Large intestine (tissue), 12 donors: Measurements from ENCODE around the gene TRIM75. TPM values are rescaled to one million over a fixed set of nuclear protein-coding genes. Genes with fewer than 3 reads are reported as not detected.
A peak's percentile ranks its signal among the peaks of the same experiment; 100 is the strongest.

Experiments used
- DNase-seq, 2 donors: peaks; one replicate each; pipeline versions ENCODE4 v3.0.0 to v3.0.0-alpha.2; 2013
- H3K27ac ChIP-seq: one replicate; pipeline ENCODE4 v1.5.1; 2013; ENCODE audit warnings: low read length
- H3K27me3 ChIP-seq: 2 replicates; pipeline ENCODE4 v1.6.1; 2013; ENCODE audit warnings: low read length; ENCODE audit not compliant: control insufficient read depth, insufficient read depth
- H3K36me3 ChIP-seq: 2 replicates; pipeline ENCODE4 v1.6.1; 2013; ENCODE audit warnings: low read length; ENCODE audit not compliant: control insufficient read depth, insufficient read depth
- H3K4me1 ChIP-seq: one replicate; pipeline ENCODE4 v1.6.1; 2013; ENCODE audit warnings: low read length; ENCODE audit not compliant: control insufficient read depth, insufficient read depth
- H3K4me3 ChIP-seq: one replicate; pipeline ENCODE4 v1.5.1; 2013; ENCODE audit warnings: low read length
- H3K9me3 ChIP-seq: one replicate; pipeline ENCODE4 v1.6.1; 2013; ENCODE audit warnings: mild to moderate bottlenecking, low read depth, low read length, moderate library complexity; ENCODE audit not compliant: control insufficient read depth
- WGBS: methylation state at CpG from one replicate; pipeline ENCODE4 v1.1.5; 2013; ENCODE audit warnings: low lambda C conversion rate; ENCODE audit not compliant: insufficient coverage; 5-methylcytosine and 5-hydroxymethylcytosine counted together
- long read RNA-seq, 11 donors: transcript quantifications; one replicate each; lab custom pipeline, GENCODE V29; 2026
- polyA plus RNA-seq: library from polyadenylated mRNA; unstranded; fragments of 120-200 nt; gene quantifications from one replicate; pipeline ENCODE4 v1.2.1, GENCODE V29; 2013

The TRIM75 gene
- 0.04 TPM for polyA plus RNA-seq
- long read RNA-seq, donor 1 = 0 reads
- long read RNA-seq, donor 2 = 0 reads
- long read RNA-seq, donor 3 = 0 reads
- long read RNA-seq, donor 4 = 0 reads
- long read RNA-seq, donor 5 = 0 reads
- long read RNA-seq, donor 6 = 0 reads
- long read RNA-seq, donor 7 = 0 reads
- long read RNA-seq, donor 8 = 0 reads
- long read RNA-seq, donor 9 = 0 reads
- long read RNA-seq, donor 10 = 0 reads
- long read RNA-seq, donor 11 = 0 reads

DNA sequence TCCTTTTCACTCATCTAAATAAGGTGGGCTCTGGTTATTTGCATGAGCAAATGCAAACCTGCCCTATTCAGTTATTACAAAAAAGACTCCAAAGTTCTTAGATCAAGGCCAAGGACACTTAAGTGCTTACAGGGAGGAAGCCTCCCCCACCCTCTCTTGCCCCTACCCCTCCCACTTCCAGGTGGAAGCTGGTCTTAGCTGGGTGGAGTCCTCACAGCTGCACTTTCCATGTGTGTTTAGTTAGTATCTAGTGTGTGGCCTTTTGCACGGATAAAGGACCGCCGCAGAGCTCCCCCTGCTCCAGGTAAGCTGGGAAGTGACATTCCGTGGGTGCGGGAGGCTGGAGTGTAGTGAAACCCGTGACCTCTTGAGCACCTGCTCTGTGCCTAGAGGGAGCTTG is at the start of gene TRIM75:
TRIM75 (plus strand) TSS at position 222 of the 400 bp plus-strand sequence. CDS start 5,282 bp downstream, outside the sequence.
- H3K27ac ChIP-seq = no peak within 1 kb of the TSS
- DNase-seq = peak in 1 of 2 donors; percentile 29
- 0% methylated on average over 1 of the region's 6 CpGs for WGBS

DNA sequence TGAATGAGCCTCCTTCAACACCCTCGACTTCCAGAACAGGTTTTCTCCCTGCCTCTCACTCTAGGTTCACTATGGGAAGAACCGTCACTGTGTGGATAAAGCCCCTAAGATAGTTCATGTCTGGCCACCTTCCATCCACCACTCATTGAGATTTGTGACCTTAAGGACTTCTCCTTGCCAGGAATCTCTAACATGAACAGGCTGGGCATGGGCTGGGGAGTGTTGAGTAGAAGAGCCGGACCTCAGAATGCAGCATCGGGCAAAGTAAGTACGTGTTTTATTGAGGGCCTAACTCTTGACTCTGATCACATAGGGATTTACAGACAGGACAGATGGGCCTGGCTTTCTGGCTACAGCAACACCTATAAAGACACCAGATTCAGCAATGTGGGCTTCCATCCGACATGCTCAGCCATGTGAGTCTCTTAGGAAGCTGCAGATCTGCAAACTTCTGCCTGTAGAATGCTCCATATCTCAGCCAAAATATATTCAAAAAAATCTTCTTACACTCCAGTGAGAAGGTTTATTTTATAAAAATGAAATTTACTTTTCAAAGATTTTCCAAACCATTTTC is 48.2 kb upstream of the TRIM75 start:
- DNase-seq = no peak
- Histone ChIP-seq H3K27me3 (no peaks in the 10 kb centered on the region), H3K9me3 (no peaks in the 10 kb centered on the region), H3K36me3 (no peaks in the 10 kb centered on the region), H3K4me1 (no peaks in the 10 kb centered on the region), H3K27ac (no peak overlapping the region), H3K4me3 (no peak overlapping the region)
- no CpG with 5 or more reads among the region's 6 CpGs for WGBS

More for the DNA sequence above, at the start of gene TRIM75:
- no peaks in the 10 kb centered on the region for H3K27me3 ChIP-seq
- H3K9me3 ChIP-seq = no peaks in the 10 kb centered on the region
- peaks cover 4% of the 10 kb centered on the region for H3K4me1 ChIP-seq
- no peaks in the 10 kb centered on the region for H3K36me3 ChIP-seq
- H3K4me3 ChIP-seq = no peak within 1 kb of the TSS

DNA sequence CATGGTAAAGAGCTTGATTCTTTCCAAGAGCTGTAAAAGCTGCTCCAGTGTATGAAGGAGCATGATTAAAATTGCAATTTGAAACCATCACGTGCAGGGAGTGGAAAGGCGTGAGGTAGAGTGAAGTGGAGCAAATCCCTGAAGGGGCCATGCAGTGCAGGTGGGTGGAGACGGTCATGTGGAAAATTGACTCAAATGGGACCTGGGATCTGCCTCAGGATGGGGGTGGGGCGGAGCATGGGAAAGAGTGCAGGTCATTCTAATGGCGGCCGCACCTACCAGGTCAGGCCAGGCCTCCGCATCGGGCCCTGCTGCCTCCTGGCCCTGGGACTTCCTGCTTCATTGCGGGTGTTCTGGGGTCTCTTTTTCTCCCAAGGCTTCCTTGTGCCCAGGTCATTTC is 47.2 kb upstream of the TRIM75 start:
- no peak for DNase-seq
- H3K36me3 ChIP-seq = no peaks in the 10 kb centered on the region
- no peak overlapping the region for H3K4me3 ChIP-seq
- H3K27ac ChIP-seq = no peak overlapping the region
- WGBS = no CpG with 5 or more reads among the region's 9 CpGs
- no peaks in the 10 kb centered on the region for H3K9me3 ChIP-seq
- H3K4me1 ChIP-seq = no peaks in the 10 kb centered on the region
- H3K27me3 ChIP-seq = no peaks in the 10 kb centered on the region

DNA sequence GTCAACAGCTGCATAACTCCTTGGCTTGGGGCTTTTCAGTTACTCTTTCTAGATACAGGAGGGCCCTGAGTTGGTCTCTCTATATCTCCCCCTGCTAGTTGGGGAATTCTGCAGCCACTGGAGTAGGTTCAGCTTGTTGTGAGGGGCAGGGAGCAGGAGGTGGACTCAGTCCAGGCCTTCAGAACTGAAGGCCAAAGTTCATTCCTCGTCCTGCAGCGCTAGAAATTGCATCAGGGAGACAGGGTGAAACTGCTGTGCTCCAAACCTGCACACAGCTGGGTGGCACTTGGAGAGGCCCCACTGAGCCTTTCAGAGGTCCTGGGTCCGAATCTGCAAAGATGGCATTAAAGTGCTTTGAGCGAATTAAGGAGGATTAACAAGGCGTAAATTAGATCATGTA is 46.8 kb upstream of the TRIM75 start:
- H3K9me3 ChIP-seq = no peaks in the 10 kb centered on the region
- no peak overlapping the region for H3K27ac ChIP-seq
- no peaks in the 10 kb centered on the region for H3K27me3 ChIP-seq
- H3K4me3 ChIP-seq = no peak overlapping the region
- WGBS = no CpG with 5 or more reads among the region's 5 CpGs
- no peaks in the 10 kb centered on the region for H3K4me1 ChIP-seq
- DNase-seq = no peak
- H3K36me3 ChIP-seq = no peaks in the 10 kb centered on the region

DNA sequence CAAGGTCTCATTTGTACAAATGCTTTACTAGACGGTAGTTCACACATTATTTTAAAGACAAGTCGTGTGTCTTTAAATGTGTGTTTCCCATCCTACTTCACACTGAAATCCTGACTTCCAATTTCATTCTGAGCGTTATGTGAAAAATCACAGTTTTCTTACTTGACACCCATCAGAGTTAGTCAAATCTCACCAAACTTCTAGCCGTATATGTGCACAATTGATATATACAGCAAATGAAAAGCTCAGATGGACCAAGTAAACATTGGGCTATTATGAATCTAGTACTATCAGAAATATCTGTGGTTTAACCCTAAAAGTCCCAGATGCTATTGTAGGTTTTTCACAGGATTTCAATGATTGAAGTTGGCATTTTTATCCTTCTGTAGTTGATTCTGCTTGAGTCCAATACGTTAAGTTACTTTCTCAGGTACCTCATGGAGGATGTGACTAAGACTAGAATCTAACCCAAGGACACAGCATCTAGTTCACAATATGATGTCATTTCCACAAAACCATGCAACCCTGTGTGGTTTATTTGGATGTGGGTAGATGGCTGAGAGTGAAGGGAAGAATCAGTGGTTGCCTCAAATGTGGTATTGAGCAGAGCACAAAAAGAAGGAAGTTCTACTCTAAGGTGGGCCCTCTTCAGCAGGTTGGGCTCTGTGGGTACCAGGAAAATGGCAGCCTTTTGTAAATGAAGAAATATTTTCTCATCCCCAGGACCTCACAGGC is 44.0 kb upstream of the TRIM75 start:
- Histone ChIP-seq H3K36me3 (no peaks in the 10 kb centered on the region), H3K4me1 (no peaks in the 10 kb centered on the region), H3K4me3 (no peak overlapping the region), H3K27ac (no peak overlapping the region), H3K9me3 (no peaks in the 10 kb centered on the region), H3K27me3 (no peaks in the 10 kb centered on the region)
- no peak for DNase-seq
- WGBS = 92% methylated on average over 2 of the region's 5 CpGs

- H3K27me3 ChIP-seq = no peaks in the 10 kb centered on the region
- H3K27ac ChIP-seq = no peak overlapping the region
- H3K36me3 ChIP-seq = no peaks in the 10 kb centered on the region
- no peak overlapping the region for H3K4me3 ChIP-seq
- DNase-seq = no peak
- no CpG with 5 or more reads among the region's 2 CpGs for WGBS
- no peaks in the 10 kb centered on the region for H3K4me1 ChIP-seq
- no peaks in the 10 kb centered on the region for H3K9me3 ChIP-seq
Measured at GRCh38 chr4:165010487-165010886, 43.2 kb upstream of the TRIM75 start.

DNA sequence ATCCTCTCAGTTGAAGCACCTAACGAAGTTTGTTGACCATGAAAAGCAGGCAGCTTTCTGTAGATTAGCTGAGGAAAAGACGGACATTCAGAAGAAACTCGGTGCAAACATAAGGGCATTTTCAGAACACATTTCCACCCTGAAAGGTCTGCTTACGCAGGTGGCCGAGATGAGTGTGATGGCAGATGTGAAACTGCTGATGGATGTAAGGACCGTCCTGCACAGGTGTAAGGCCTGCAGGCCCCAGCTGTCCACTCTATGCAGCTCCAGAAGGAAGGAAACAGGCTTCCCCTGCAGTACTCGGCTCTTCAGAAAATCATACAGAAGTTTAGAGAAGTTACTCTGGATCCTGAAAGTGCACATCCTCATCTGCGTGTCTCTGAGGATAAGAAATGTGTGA is 42.7 kb upstream of the TRIM75 start:
- no peak for DNase-seq
- no peaks in the 10 kb centered on the region for H3K4me1 ChIP-seq
- H3K27ac ChIP-seq = no peak overlapping the region
- H3K4me3 ChIP-seq = no peak overlapping the region
- no peaks in the 10 kb centered on the region for H3K9me3 ChIP-seq
- WGBS = 80% methylated on average over 1 of the region's 8 CpGs
- H3K27me3 ChIP-seq = no peaks in the 10 kb centered on the region
- H3K36me3 ChIP-seq = no peaks in the 10 kb centered on the region

DNA sequence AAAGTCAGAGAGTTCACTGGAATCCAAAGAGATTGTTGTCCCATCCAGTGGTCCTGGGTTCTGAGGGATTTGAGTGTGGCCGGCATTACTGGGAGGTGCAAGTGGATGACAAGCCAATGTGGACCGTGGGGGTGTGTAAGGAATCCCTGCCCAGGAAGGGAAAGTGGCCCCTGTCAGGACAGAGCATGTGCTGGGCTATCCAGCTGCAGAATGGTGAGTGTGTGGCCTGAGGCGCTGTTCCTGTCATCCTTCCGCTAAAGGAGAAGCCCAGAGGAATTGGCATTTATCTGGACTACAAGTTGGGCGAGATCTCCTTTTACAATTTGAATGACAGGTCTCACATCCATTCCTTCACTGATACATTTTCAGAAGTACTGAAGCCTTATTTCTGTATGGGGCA is 42.3 kb upstream of the TRIM75 start:
- Histone ChIP-seq H3K4me1 (no peaks in the 10 kb centered on the region), H3K27ac (no peak overlapping the region), H3K27me3 (no peaks in the 10 kb centered on the region), H3K36me3 (no peaks in the 10 kb centered on the region), H3K9me3 (no peaks in the 10 kb centered on the region), H3K4me3 (no peak overlapping the region)
- no CpG with 5 or more reads among the region's 5 CpGs for WGBS
- no peak for DNase-seq

DNA sequence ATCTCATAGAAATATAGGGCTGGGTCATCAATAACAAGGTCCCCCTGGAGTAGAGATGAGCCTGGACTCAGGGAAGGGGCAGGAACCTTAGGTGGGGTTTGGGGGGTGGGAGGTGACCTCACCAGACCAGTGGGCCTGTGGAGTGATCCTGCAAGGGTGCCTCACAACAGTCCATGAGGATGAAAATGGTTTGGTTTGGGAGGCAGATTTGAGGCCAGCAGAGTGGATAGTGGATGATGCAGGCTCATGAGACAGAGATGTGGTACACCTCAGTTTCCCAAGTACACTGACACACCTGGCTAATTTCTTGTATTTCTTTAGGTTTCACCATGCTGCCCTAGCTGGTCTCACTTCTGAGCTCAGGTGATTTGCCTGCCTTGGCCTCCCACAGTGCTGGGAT is 40.0 kb upstream of the TRIM75 start:
- no peaks in the 10 kb centered on the region for H3K36me3 ChIP-seq
- H3K4me1 ChIP-seq = no peaks in the 10 kb centered on the region
- H3K27me3 ChIP-seq = no peaks in the 10 kb centered on the region
- no peak overlapping the region for H3K4me3 ChIP-seq
- H3K9me3 ChIP-seq = no peaks in the 10 kb centered on the region
- no peak for DNase-seq
- H3K27ac ChIP-seq = no peak overlapping the region

- no peaks in the 10 kb centered on the region for H3K27me3 ChIP-seq
- no peaks in the 10 kb centered on the region for H3K4me1 ChIP-seq
- H3K27ac ChIP-seq = no peak overlapping the region
- WGBS = no CpG with 5 or more reads among the region's 5 CpGs
- DNase-seq = no peak
- H3K4me3 ChIP-seq = no peak overlapping the region
- no peaks in the 10 kb centered on the region for H3K36me3 ChIP-seq
- no peaks in the 10 kb centered on the region for H3K9me3 ChIP-seq
Measured at GRCh38 chr4:165016971-165017370, 36.7 kb upstream of the TRIM75 start.
